Esophagus muscularis mucosa (tissue), 4 donors: ENCODE measurements around the gene ALS2CL.

Experiments used
- EP300 ChIP-seq: sonication (generic); formaldehyde crosslinking; IDR thresholded peaks from one replicate; pipeline ENCODE4 v1.6.1; 2017; ENCODE audit warnings: antibody characterized with exemption
- POLR2A ChIP-seq: fragments of 450-650 bp; IDR thresholded peaks from one replicate; pipeline ENCODE4 v1.6.1; 2017; ENCODE audit warnings: antibody characterized with exemption, moderate library complexity, mild to moderate bottlenecking, low read depth
- POLR2AphosphoS5 ChIP-seq, 2 donors: sonication (generic); formaldehyde crosslinking; IDR thresholded peaks; one replicate each; pipeline ENCODE4 v1.6.1; 2017; ENCODE audit warnings: antibody characterized with exemption in 2 of 2
- TF ChIP-seq, protein P1 (sequence below), 3 experiments: fragments of 200-600 bp in 2 of 3; fragments of 450-650 bp in 1 of 3; sonication (generic) in 2 of 3; IDR thresholded peaks; one replicate each; pipeline ENCODE4 v1.5.1; 2017 to 2019; ENCODE audit warnings: antibody characterized with exemption in 3 of 3, mild to moderate bottlenecking in 2 of 3, moderate library complexity in 1 of 3

DNA sequence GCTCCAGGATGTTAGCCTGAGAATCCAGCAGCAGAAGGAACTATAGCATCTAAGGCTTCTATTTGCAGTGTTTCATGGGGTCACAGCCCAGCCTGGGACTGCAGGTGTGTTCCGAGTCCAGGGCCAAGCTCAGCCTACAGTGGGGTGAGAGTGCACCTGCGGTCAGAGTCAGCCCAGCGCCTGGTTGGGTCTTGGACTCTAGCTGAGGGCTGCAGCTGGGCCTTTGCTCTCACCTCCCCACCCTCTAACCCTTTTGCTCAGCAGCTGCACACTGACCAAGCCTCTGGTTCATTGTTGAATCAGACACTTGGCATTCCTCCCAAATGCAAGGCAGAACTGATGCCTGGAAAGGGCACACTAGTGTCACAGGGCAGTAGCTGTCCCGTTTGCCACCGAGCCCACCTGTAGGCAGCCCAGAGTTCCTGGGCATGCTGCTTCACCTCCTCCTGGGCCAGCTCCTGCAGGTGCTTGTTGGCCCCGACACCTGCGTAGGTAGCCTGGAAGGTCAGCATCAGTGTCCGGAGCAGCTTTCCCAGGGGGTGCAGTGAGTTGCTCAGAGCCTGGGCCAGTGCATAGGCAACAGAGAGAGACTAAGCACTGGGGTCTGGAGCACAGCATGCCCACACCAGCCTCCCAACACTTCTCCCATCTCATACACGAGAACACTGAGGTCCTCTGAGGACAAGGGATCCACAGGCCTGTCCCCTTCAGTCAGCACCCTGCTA is 17.5 kb downstream of the ALS2CL start:
- TF ChIP-seq, protein P1, sequence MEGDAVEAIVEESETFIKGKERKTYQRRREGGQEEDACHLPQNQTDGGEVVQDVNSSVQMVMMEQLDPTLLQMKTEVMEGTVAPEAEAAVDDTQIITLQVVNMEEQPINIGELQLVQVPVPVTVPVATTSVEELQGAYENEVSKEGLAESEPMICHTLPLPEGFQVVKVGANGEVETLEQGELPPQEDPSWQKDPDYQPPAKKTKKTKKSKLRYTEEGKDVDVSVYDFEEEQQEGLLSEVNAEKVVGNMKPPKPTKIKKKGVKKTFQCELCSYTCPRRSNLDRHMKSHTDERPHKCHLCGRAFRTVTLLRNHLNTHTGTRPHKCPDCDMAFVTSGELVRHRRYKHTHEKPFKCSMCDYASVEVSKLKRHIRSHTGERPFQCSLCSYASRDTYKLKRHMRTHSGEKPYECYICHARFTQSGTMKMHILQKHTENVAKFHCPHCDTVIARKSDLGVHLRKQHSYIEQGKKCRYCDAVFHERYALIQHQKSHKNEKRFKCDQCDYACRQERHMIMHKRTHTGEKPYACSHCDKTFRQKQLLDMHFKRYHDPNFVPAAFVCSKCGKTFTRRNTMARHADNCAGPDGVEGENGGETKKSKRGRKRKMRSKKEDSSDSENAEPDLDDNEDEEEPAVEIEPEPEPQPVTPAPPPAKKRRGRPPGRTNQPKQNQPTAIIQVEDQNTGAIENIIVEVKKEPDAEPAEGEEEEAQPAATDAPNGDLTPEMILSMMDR (IDR thresholded peaks at IDR 0.05) = no peak
- no peak for TF ChIP-seq POLR2AphosphoS5 (IDR thresholded peaks at IDR 0.05)
- no peak for TF ChIP-seq POLR2A
- TF ChIP-seq EP300 = no peak
